Naive thymus-derived CD4-positive, alpha-beta T cell (primary cell): ENCODE results near the gene RXRG. TPM values are rescaled to one million over a fixed set of nuclear protein-coding genes. Genes with fewer than 3 reads are reported as not detected.

Experiments
- ATAC-seq: fragments of 150-1000 bp; cut with Tn5 transposase; 2 replicates; pipeline ENCODE4 v1.10.0; 2021; ENCODE audit warnings: mild to moderate bottlenecking, moderate library complexity
- CTCF ChIA-PET: fragments of 350-600 bp; sonication (Branson Sonifier 250); formaldehyde crosslinking; loops from one replicate; lab custom pipeline; 2021; ENCODE audit warnings: antibody characterized with exemption; lab: Charles Lee
- POLR2A ChIA-PET: fragments of 350-600 bp; sonication (Branson Sonifier 250); formaldehyde crosslinking; loops from one replicate; lab custom pipeline; 2021; ENCODE audit warnings: antibody characterized with exemption, inconsistent platforms; lab: Charles Lee
- DNase-seq, 9 donors: peaks; one replicate each; pipeline versions ENCODE4 v3.0.0 to v3.0.0-alpha.2; 2020 to 2022; ENCODE audit warnings: mixed read lengths in 1 of 9
- H3K27ac ChIP-seq: one replicate; pipeline ENCODE4 v1.7.0; 2013; ENCODE audit warnings: mild to moderate bottlenecking, low read depth, low read length, moderate library complexity
- H3K27me3 ChIP-seq, 2 donors: one replicate each; pipeline ENCODE4 v1.7.0; 2013; ENCODE audit warnings: low read length in 2 of 2, mild to moderate bottlenecking in 2 of 2, moderate library complexity in 2 of 2; ENCODE audit not compliant: control insufficient read depth in 2 of 2, insufficient read depth in 2 of 2
- H3K36me3 ChIP-seq, 3 experiments: 1 replicate in 2 of 3; 2 replicates in 1 of 3; pipeline ENCODE4 v1.7.0; 2013; ENCODE audit warnings: low read length in 3 of 3, mild to moderate bottlenecking in 3 of 3, moderate library complexity in 1 of 3; ENCODE audit not compliant: insufficient read depth in 3 of 3, control insufficient read depth in 2 of 3
- H3K4me1 ChIP-seq, 2 donors: one replicate each; pipeline ENCODE4 v1.7.0; 2013; ENCODE audit warnings: low read length in 2 of 2, mild to moderate bottlenecking in 2 of 2, moderate library complexity in 1 of 2; ENCODE audit not compliant: control insufficient read depth in 2 of 2, insufficient read depth in 2 of 2
- H3K4me3 ChIP-seq: 2 replicates; pipeline ENCODE4 v1.7.0; 2013; ENCODE audit warnings: mild to moderate bottlenecking, low read length
- H3K9me3 ChIP-seq, 3 experiments: 1 replicate in 2 of 3; 2 replicates in 1 of 3; pipeline ENCODE4 v1.7.0; 2013; ENCODE audit warnings: low read length in 3 of 3; ENCODE audit not compliant: control insufficient read depth in 2 of 3
- H3K27ac Mint-ChIP-seq, 9 donors: one replicate each; pipeline ENCODE4 v1.8.0; 2020 to 2022; ENCODE audit warnings: mixed read lengths in 9 of 9, mild to moderate bottlenecking in 8 of 9, moderate library complexity in 5 of 9, inconsistent platforms in 2 of 9
- H3K27me3 Mint-ChIP-seq, 5 donors: one replicate each; pipeline ENCODE4 v1.8.0; 2021 to 2022; ENCODE audit warnings: mixed read lengths in 5 of 5, mild to moderate bottlenecking in 1 of 5
- H3K36me3 Mint-ChIP-seq, 5 donors: one replicate each; pipeline ENCODE4 v1.8.0; 2020 to 2022; ENCODE audit warnings: mixed read lengths in 5 of 5, mild to moderate bottlenecking in 3 of 5, inconsistent platforms in 1 of 5
- H3K4me1 Mint-ChIP-seq, 7 donors: one replicate each; pipeline ENCODE4 v1.8.0; 2020 to 2022; ENCODE audit warnings: mixed read lengths in 7 of 7, mild to moderate bottlenecking in 3 of 7, inconsistent platforms in 1 of 7
- H3K4me3 Mint-ChIP-seq, 10 donors: one replicate each; pipeline ENCODE4 v1.8.0; 2020 to 2022; ENCODE audit warnings: mild to moderate bottlenecking in 10 of 10, mixed read lengths in 10 of 10, moderate library complexity in 6 of 10, inconsistent platforms in 2 of 10
- H3K9me3 Mint-ChIP-seq, 11 donors: one replicate each; pipeline ENCODE4 v1.8.0; 2020 to 2022; ENCODE audit warnings: mixed read lengths in 11 of 11, mild to moderate bottlenecking in 4 of 11, inconsistent platforms in 1 of 11, moderate library complexity in 1 of 11
- intact Hi-C, 2 donors: fragments of 100-400 bp; cut with micrococcal nuclease; formaldehyde crosslinking; loops; one replicate each; pipeline ENCODE4 v1.15.1; 2023
- polyA plus RNA-seq, 2 donors: library from polyadenylated mRNA; unstranded; fragments of 300-500 nt; fragmentation: Illumina TruSeq; gene quantifications; one replicate each; pipeline ENCODE4 v1.2.3, GENCODE V29; 2021
- total RNA-seq, 6 experiments: library from RNA in 5 of 6; stranded (reverse) in 5 of 6; gene quantifications; 1 replicate in 5 of 6; 2 replicates in 1 of 6; pipeline ENCODE4 v1.2.3 and lab custom pipeline; 2021 to 2026

RXRG gene
- total and polyA plus RNA-seq, 7 experiments from 2014 or later = not detected

DNA sequence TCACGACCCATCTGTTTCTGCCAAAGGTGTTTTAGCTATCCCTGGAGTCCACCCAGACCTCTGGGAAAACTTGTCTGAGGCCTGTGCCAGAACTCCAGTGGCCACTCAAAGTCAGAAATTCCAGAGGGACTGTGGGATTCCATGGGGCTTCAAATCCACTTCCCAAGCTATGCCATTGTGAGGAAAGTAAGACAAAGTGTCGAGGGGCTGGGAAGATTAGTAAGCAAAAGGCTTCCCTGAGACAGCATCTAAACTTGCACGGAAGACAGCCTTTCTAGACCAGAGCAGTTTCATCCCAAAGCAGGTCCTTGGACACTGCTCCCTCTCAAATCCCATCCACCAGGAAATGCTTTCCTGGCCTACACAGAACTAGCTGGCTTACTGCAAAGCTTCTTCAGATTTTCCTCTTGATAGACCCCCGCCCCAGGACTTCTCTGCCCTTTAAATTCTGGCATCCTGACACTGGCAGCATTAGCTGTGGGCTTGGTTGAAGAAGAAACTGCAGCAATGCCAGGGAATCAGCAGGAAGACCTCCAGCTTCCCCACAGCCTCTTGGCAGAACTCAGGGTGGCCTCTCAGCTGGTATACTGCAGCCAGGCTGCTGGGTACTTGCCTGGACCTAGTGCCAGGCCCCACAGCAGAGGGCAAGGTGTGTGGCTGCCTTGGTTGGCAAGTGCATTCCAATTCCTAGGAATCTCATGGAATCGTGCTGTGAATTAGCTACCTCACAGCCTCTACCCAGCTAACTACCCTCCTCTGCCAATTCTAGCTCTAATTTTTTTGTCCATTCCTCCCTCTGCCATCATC lies 61.1 kb downstream of the RXRG start:
- H3K27ac ChIP-seq = no peak overlapping the region
- ChIA-PET CTCF (interaction anchor here (1.2 to 1.7 kb wide), 2 partner anchors 9 to 14 kb away, joined by 4 to 5 read pairs; no protein-coding TSS in a partner anchor), POLR2A (no interaction called here)
- no peaks in the 10 kb centered on the region for H3K36me3 ChIP-seq
- H3K36me3 Mint-ChIP-seq = no peaks in the 10 kb centered on the region
- no peaks in the 10 kb centered on the region for H3K9me3 ChIP-seq
- H3K27me3 ChIP-seq = peaks cover 0 to 3% of the 10 kb centered on the region in 2 donors
- DNase-seq = no peak
- peaks cover 44 to 75% (median 60%) of the 10 kb centered on the region in 5 donors for H3K27me3 Mint-ChIP-seq
- H3K4me3 Mint-ChIP-seq = no peak overlapping the region
- H3K4me1 ChIP-seq = no peaks in the 10 kb centered on the region
- no peak overlapping the region for H3K4me3 ChIP-seq
- no peak overlapping the region for H3K27ac Mint-ChIP-seq
- ATAC-seq = no peak
- H3K4me1 Mint-ChIP-seq = peaks cover 0 to 4% (median 0%) of the 10 kb centered on the region in 7 donors
- intact Hi-C loops = no loop called here
- H3K9me3 Mint-ChIP-seq = no peaks in the 10 kb centered on the region

DNA sequence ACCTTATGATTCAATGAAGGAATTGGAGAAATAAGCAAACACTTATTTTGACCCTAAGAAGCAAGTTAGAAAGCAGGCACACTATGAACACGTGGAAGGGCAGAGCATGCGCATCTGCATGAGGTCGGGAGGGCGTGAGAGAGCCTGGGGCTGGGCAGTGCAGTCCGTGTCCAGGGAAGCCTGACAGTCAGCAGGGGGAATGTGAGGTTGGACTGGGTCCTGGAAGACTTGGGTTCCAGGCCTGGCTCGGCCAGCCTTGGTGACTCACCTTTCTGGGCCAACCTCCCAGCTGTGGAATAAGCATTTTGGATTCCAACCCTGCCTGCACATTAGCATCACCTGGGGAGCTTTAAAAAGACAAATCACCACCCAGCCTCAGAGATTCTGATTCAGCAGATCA lies 61.9 kb downstream of the RXRG start:
- intact Hi-C loops = no loop called here
- Histone ChIP-seq H3K36me3 (no peaks in the 10 kb centered on the region), H3K4me3 (no peak overlapping the region), H3K9me3 (no peaks in the 10 kb centered on the region), H3K4me1 (no peaks in the 10 kb centered on the region), H3K27me3 (peaks cover 0 to 3% of the 10 kb centered on the region in 2 donors), H3K27ac (no peak overlapping the region)
- H3K36me3 Mint-ChIP-seq = no peaks in the 10 kb centered on the region
- no peaks in the 10 kb centered on the region for H3K9me3 Mint-ChIP-seq
- H3K4me1 Mint-ChIP-seq = peaks cover 0 to 4% (median 0%) of the 10 kb centered on the region in 7 donors
- peaks cover 41 to 73% (median 52%) of the 10 kb centered on the region in 5 donors for H3K27me3 Mint-ChIP-seq
- DNase-seq = no peak
- CTCF ChIA-PET = interaction anchor here (1.2 to 1.7 kb wide), 2 partner anchors 13 to 210 kb away, joined by 4 to 5 read pairs; no protein-coding TSS in a partner anchor
- H3K27ac Mint-ChIP-seq = no peak overlapping the region
- POLR2A ChIA-PET = no interaction called here
- H3K4me3 Mint-ChIP-seq = no peak overlapping the region
- no peak for ATAC-seq

DNA sequence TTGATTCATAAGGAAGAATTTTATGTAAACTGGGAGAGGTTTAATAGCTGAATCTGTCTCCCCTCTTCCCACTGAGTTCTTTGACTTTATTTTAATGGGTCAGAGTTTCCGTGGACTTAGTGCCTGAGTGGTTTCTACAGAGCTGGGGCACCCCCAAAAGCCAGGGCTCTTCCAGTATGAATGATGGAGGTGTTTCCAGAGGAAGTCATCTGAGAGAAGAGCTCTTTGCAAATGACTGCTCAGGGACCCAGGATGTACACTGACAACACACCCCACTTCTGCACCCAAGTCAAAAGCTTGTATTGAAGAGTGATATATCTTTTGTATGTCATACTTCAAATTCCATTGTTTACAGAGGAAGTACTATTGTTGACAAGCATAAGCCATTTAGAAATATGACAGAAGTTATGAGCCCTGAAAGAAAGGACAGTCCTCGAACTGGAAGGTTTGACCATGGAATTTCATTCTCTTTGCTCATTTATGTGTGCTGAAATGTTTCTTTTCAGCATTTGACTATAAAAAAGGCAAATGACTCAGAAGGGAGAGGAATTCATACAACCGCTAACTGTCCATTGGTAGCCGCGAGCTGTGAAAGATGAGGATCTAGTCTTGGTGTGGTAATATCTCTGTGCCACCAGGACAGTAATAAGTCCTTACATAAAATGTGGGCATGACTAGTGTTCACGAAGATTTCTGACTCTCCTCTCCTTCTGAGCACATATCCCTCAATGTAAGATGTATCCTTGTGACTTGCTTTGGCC lies 63.0 kb downstream of the RXRG start:
- peaks cover 34 to 71% (median 45%) of the 10 kb centered on the region in 5 donors for H3K27me3 Mint-ChIP-seq
- no peaks in the 10 kb centered on the region for H3K9me3 ChIP-seq
- H3K4me1 ChIP-seq = peaks cover 0 to 1% of the 10 kb centered on the region in 2 donors
- no peaks in the 10 kb centered on the region for H3K36me3 Mint-ChIP-seq
- peaks cover 0 to 3% of the 10 kb centered on the region in 2 donors for H3K27me3 ChIP-seq
- H3K4me3 ChIP-seq = no peak overlapping the region
- intact Hi-C loops = no loop called here
- H3K27ac Mint-ChIP-seq = no peak overlapping the region
- ATAC-seq (no peak), DNase-seq (no peak)
- POLR2A ChIA-PET = no interaction called here
- CTCF ChIA-PET = interaction anchor here (1.2 to 1.7 kb wide), 3 partner anchors 12 to 211 kb away, joined by 3 to 5 read pairs (median 4); no protein-coding TSS in a partner anchor
- no peak overlapping the region for H3K27ac ChIP-seq
- H3K4me3 Mint-ChIP-seq = no peak overlapping the region
- H3K36me3 ChIP-seq = no peaks in the 10 kb centered on the region
- H3K9me3 Mint-ChIP-seq = peaks cover 0 to 3% (median 0%) of the 10 kb centered on the region in 11 donors
- H3K4me1 Mint-ChIP-seq = peaks cover 3 to 6% (median 4%) of the 10 kb centered on the region in 7 donors

DNA sequence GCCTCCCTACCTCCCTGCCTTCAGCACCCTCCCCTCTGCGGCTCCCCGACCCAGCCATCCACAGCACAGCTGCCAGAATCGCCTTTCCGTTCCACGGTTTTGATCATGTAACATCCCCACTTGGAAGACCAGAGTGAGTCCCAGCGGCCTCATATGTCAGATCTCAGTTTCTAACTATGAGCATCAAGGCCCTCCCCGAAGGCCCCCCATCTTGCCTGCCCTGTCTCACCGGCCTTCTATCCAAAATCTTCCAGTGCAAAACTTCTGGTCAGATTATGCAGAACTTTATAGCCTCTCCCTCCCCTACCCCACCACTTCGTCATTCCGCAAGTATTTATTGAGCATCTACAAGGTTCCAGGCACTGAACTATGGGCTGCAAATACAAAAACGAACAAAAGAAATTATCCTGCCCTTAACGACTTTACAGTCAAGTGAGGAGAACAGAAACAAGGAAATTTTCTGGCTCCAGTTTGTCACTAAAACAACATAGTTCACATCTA lies 68.1 kb downstream of the RXRG start:
- peak overlapping the region; percentile 35 for H3K4me3 ChIP-seq
- H3K4me1 ChIP-seq = peaks cover 2 to 13% of the 10 kb centered on the region in 2 donors
- H3K27me3 ChIP-seq = peaks cover 3 to 18% of the 10 kb centered on the region in 2 donors
- CTCF ChIA-PET = interaction anchor here (0.6 to 2.3 kb wide), 3 partner anchors 9 to 16 kb away, joined by 3 to 14 read pairs (median 4); no protein-coding TSS in a partner anchor
- Mint-ChIP-seq H3K27ac (no peak overlapping the region), H3K4me3 (peak overlapping the region; percentile 41 to 81 (median 78)), H3K9me3 (peaks cover 0 to 6% (median 0%) of the 10 kb centered on the region in 11 donors), H3K36me3 (no peaks in the 10 kb centered on the region), H3K4me1 (peaks cover 12 to 22% (median 20%) of the 10 kb centered on the region in 7 donors), H3K27me3 (peaks cover 48 to 85% (median 62%) of the 10 kb centered on the region in 5 donors)
- H3K27ac ChIP-seq = no peak overlapping the region
- no peaks in the 10 kb centered on the region for H3K36me3 ChIP-seq
- POLR2A ChIA-PET = no interaction called here
- intact Hi-C loops = loop anchor here in 1 of 2 donors (10.0 kb wide), 1 partner anchor 62 kb away; no protein-coding TSS in a partner anchor
- no peaks in the 10 kb centered on the region for H3K9me3 ChIP-seq
- DNase-seq = no peak
- no peak for ATAC-seq

DNA sequence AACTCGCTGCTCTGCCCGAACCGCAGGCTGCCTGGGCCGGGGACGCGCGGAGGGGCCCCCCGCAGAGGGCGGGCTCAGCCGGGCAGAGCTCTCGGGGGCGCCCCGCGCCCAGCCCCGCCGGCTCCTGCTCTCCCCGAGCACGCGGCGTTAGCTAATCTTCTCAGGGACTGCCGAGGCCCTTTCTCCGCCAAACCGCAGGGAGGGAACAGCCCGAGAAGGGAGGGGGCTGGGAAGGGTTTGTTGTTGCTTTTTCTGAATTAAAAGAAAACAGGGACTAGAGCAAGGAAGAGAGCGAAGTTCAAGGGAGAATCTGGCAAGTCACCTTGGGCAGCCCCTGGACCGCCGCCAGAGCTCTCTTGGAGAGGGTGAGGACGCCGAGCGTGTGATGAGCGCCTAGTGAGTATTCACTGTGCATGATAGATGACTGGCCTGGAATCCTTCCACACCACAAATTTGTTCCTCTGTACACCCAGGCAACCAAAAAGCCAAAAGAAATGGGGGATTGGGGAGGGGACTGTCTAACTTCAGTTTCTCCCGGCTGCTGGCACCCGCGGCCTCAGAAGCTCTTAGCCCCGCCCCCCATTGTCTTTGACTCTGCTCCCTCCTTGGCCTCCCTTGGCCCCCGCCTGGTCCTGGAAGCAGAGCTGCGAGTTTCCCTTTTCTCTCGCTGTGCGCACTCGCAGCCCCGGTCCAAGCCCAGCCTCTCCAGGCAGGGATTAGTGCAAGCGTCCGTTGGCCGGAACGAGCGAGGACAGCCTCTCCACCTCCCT lies 68.7 kb downstream of the RXRG start:
- Histone ChIP-seq H3K36me3 (no peaks in the 10 kb centered on the region), H3K27ac (no peak overlapping the region), H3K27me3 (peaks cover 3 to 18% of the 10 kb centered on the region in 2 donors), H3K9me3 (no peaks in the 10 kb centered on the region), H3K4me1 (peaks cover 2 to 13% of the 10 kb centered on the region in 2 donors), H3K4me3 (peak overlapping the region; percentile 35)
- Mint-ChIP-seq H3K36me3 (no peaks in the 10 kb centered on the region), H3K4me3 (peak overlapping the region; percentile 41 to 81 (median 74)), H3K4me1 (peaks cover 12 to 22% (median 20%) of the 10 kb centered on the region in 7 donors), H3K27ac (peak overlapping the region in 1 of 9 donors; percentile 43), H3K27me3 (peaks cover 54 to 86% (median 69%) of the 10 kb centered on the region in 5 donors), H3K9me3 (peaks cover 0 to 6% (median 0%) of the 10 kb centered on the region in 11 donors)
- intact Hi-C loops = loop anchor here in 1 of 2 donors (10.0 kb wide), 1 partner anchor 61 kb away; no protein-coding TSS in a partner anchor
- CTCF ChIA-PET = interaction anchor here (1.0 to 2.3 kb wide), 2 partner anchors 9 to 17 kb away, joined by 4 to 14 read pairs; no protein-coding TSS in a partner anchor
- DNase-seq (peak in 6 of 9 donors; percentile 13 to 22 (median 16)), ATAC-seq (peak; percentile 71)
- POLR2A ChIA-PET = no interaction called here
